Stimulated activated CD8-positive, alpha-beta memory T cell treated with anti-CD3 and anti-CD28 coated beads, Interleukin-4, amount 100 ng/mL, for 48 hours (primary cell): ENCODE measurements around the gene LIMS4.
"Not testable (repeated sequence)": the region's sequence is repeated elsewhere in the genome, so short reads cannot be mapped to it uniquely, and the experiment has no call there.

Experiments
- DNase-seq: peaks from one replicate; pipeline ENCODE4 v3.0.0-alpha.2; 2020

LIMS4 gene

GRCh38 chr2:110472171-110473058 lies at the start of gene LIMS4:
Gene LIMS4 (minus strand): TSS chr2:110472816. CDS start chr2:110472778, 38 bp downstream.
- not testable (repeated sequence) for DNase-seq

GRCh38 chr2:110499755-110500377 lies 27.2 kb upstream of the LIMS4 start:
- DNase-seq, result not testable (repeated sequence)

GRCh38 chr2:110496027-110496426 lies 23.4 kb upstream of the LIMS4 start:
- not testable (repeated sequence) for DNase-seq

- DNase-seq, result not testable (repeated sequence)
Measured at GRCh38 chr2:110494488-110494887, 21.9 kb upstream of the LIMS4 start.

- DNase-seq, result not testable (repeated sequence)
Measured at GRCh38 chr2:110488991-110489390, 16.4 kb upstream of the LIMS4 start.

- DNase-seq, result not testable (repeated sequence)
Measured at GRCh38 chr2:110482697-110483096, 10.1 kb upstream of the LIMS4 start.

GRCh38 chr2:110481200-110481599 lies 8.6 kb upstream of the LIMS4 start:
- not testable (repeated sequence) for DNase-seq

- not testable (repeated sequence) for DNase-seq
Measured at GRCh38 chr2:110480084-110480483, 7.5 kb upstream of the LIMS4 start.

- not testable (repeated sequence) for DNase-seq
Measured at GRCh38 chr2:110477370-110477769, 4.8 kb upstream of the LIMS4 start.

GRCh38 chr2:110476952-110477351 lies 4.3 kb upstream of the LIMS4 start:
- DNase-seq, result not testable (repeated sequence)

- not testable (repeated sequence) for DNase-seq
Measured at GRCh38 chr2:110475627-110476359, 3.2 kb upstream of the LIMS4 start.

GRCh38 chr2:110474898-110475297 lies 2.3 kb upstream of the LIMS4 start:
- DNase-seq, result not testable (repeated sequence)

- not testable (repeated sequence) for DNase-seq
Measured at GRCh38 chr2:110473059-110473358, 393 bp upstream of the LIMS4 start.

GRCh38 chr2:110468921-110469320 lies 3.7 kb downstream of the LIMS4 start:
- DNase-seq, result not testable (repeated sequence)

GRCh38 chr2:110465312-110465711 lies 7.3 kb downstream of the LIMS4 start:
- not testable (repeated sequence) for DNase-seq

- DNase-seq, result not testable (repeated sequence)
Measured at GRCh38 chr2:110462458-110462857, 10.2 kb downstream of the LIMS4 start.

GRCh38 chr2:110460318-110460717 lies 12.3 kb downstream of the LIMS4 start:
- DNase-seq, result not testable (repeated sequence)

- not testable (repeated sequence) for DNase-seq
Measured at GRCh38 chr2:110457214-110457590, 15.4 kb downstream of the LIMS4 start.

- not testable (repeated sequence) for DNase-seq
Measured at GRCh38 chr2:110456291-110457213, 16.1 kb downstream of the LIMS4 start.

GRCh38 chr2:110455080-110455670 lies 17.4 kb downstream of the LIMS4 start:
- not testable (repeated sequence) for DNase-seq

GRCh38 chr2:110450951-110451350 lies 21.7 kb downstream of the LIMS4 start:
- DNase-seq, result not testable (repeated sequence)
